Large intestine (tissue), 3 donors: ENCODE data around the gene INTS2. TPM values are rescaled to one million over a fixed set of nuclear protein-coding genes. Genes with fewer than 3 reads are reported as not detected.
A peak's percentile ranks its signal among the peaks of the same experiment; 100 is the strongest.
"Not testable (repeated sequence)": the region's sequence is repeated elsewhere in the genome, so short reads cannot be mapped to it uniquely, and the experiment has no call there.

Experiments used
- DNase-seq, 2 donors: peaks; one replicate each; pipeline versions ENCODE4 v3.0.0 to v3.0.0-alpha.2; 2013
- H3K27ac ChIP-seq: one replicate; pipeline ENCODE4 v1.5.1; 2013; ENCODE audit warnings: low read length
- H3K27me3 ChIP-seq: 2 replicates; pipeline ENCODE4 v1.6.1; 2013; ENCODE audit warnings: low read length; ENCODE audit not compliant: control insufficient read depth, insufficient read depth
- H3K36me3 ChIP-seq: 2 replicates; pipeline ENCODE4 v1.6.1; 2013; ENCODE audit warnings: low read length; ENCODE audit not compliant: control insufficient read depth, insufficient read depth
- H3K4me1 ChIP-seq: one replicate; pipeline ENCODE4 v1.6.1; 2013; ENCODE audit warnings: low read length; ENCODE audit not compliant: control insufficient read depth, insufficient read depth
- H3K4me3 ChIP-seq: one replicate; pipeline ENCODE4 v1.5.1; 2013; ENCODE audit warnings: low read length
- H3K9me3 ChIP-seq: one replicate; pipeline ENCODE4 v1.6.1; 2013; ENCODE audit warnings: mild to moderate bottlenecking, low read depth, low read length, moderate library complexity; ENCODE audit not compliant: control insufficient read depth
- WGBS: methylation state at CpG from one replicate; pipeline ENCODE4 v1.1.5; 2013; ENCODE audit warnings: low lambda C conversion rate; ENCODE audit not compliant: insufficient coverage; 5-methylcytosine and 5-hydroxymethylcytosine counted together
- polyA plus RNA-seq: library from polyadenylated mRNA; unstranded; fragments of 120-200 nt; gene quantifications from one replicate; pipeline ENCODE4 v1.2.1, GENCODE V29; 2013

Gene INTS2
- polyA plus RNA-seq, 1 donor, result 9.0 TPM

- H3K9me3 ChIP-seq, H3K4me1 ChIP-seq, DNase-seq, H3K27ac ChIP-seq, H3K4me3 ChIP-seq, H3K36me3 ChIP-seq, H3K27me3 ChIP-seq: not testable (repeated sequence)
- WGBS, result no CpG with 5 or more reads among the region's 1 CpG
Observed at GRCh38 chr17:61826866-61827265, 100.9 kb downstream of the INTS2 start.

GRCh38 chr17:61826198-61826597 lies 101.6 kb downstream of the INTS2 start:
- H3K27me3 ChIP-seq, H3K36me3 ChIP-seq, H3K27ac ChIP-seq, DNase-seq, H3K4me3 ChIP-seq, H3K4me1 ChIP-seq, H3K9me3 ChIP-seq: not testable (repeated sequence)
- 86% methylated on average over 2 of the region's 2 CpGs for WGBS

GRCh38 chr17:61825448-61826137 lies 102.2 kb downstream of the INTS2 start:
- no peak overlapping the region for H3K4me3 ChIP-seq
- 100% methylated on average over 2 of the region's 2 CpGs for WGBS
- H3K36me3 ChIP-seq, result peaks cover 2% of the 10 kb centered on the region
- no peaks in the 10 kb centered on the region for H3K27me3 ChIP-seq
- H3K4me1 ChIP-seq, result no peaks in the 10 kb centered on the region
- no peak overlapping the region for H3K27ac ChIP-seq
- no peak for DNase-seq
- H3K9me3 ChIP-seq, result no peaks in the 10 kb centered on the region

GRCh38 chr17:61822326-61823285 lies 105.2 kb downstream of the INTS2 start:
- Histone ChIP-seq H3K27me3 (no peaks in the 10 kb centered on the region), H3K4me3 (no peak overlapping the region), H3K4me1 (no peaks in the 10 kb centered on the region), H3K27ac (no peak overlapping the region), H3K36me3 (peaks cover 2% of the 10 kb centered on the region), H3K9me3 (no peaks in the 10 kb centered on the region)
- 56% methylated on average over 2 of the region's 6 CpGs for WGBS
- no peak for DNase-seq

GRCh38 chr17:61821655-61822054 lies 106.1 kb downstream of the INTS2 start:
- H3K27me3 ChIP-seq, result no peaks in the 10 kb centered on the region
- H3K9me3 ChIP-seq, result no peaks in the 10 kb centered on the region
- no peak for DNase-seq
- H3K36me3 ChIP-seq, result peaks cover 2% of the 10 kb centered on the region
- H3K27ac ChIP-seq, result no peak overlapping the region
- no peak overlapping the region for H3K4me3 ChIP-seq
- 86% methylated on average over 1 of the region's 4 CpGs for WGBS
- no peaks in the 10 kb centered on the region for H3K4me1 ChIP-seq

GRCh38 chr17:61819265-61819664 lies 108.5 kb downstream of the INTS2 start:
- H3K27me3 ChIP-seq, H3K4me3 ChIP-seq, DNase-seq, H3K9me3 ChIP-seq, H3K36me3 ChIP-seq, H3K27ac ChIP-seq, H3K4me1 ChIP-seq: not testable (repeated sequence)
- no CpG with 5 or more reads among the region's 3 CpGs for WGBS

- Histone ChIP-seq H3K4me3 (no peak overlapping the region), H3K36me3 (peaks cover 2% of the 10 kb centered on the region), H3K4me1 (no peaks in the 10 kb centered on the region), H3K9me3 (no peaks in the 10 kb centered on the region), H3K27me3 (no peaks in the 10 kb centered on the region), H3K27ac (no peak overlapping the region)
- DNase-seq, result no peak
Observed at GRCh38 chr17:61818225-61818624, 109.6 kb downstream of the INTS2 start.

- Histone ChIP-seq H3K27ac (no peak overlapping the region), H3K36me3 (peaks cover 2% of the 10 kb centered on the region), H3K4me3 (no peak overlapping the region), H3K9me3 (no peaks in the 10 kb centered on the region), H3K4me1 (no peaks in the 10 kb centered on the region), H3K27me3 (no peaks in the 10 kb centered on the region)
- DNase-seq, result no peak
- 100% methylated on average over 2 of the region's 3 CpGs for WGBS
Observed at GRCh38 chr17:61817452-61817851, 110.3 kb downstream of the INTS2 start.

- no peak for DNase-seq
- no peaks in the 10 kb centered on the region for H3K9me3 ChIP-seq
- no peak overlapping the region for H3K4me3 ChIP-seq
- H3K27ac ChIP-seq, result no peak overlapping the region
- WGBS, result 75% methylated on average over 4 of the region's 4 CpGs
- peaks cover 2% of the 10 kb centered on the region for H3K36me3 ChIP-seq
- H3K27me3 ChIP-seq, result no peaks in the 10 kb centered on the region
- H3K4me1 ChIP-seq, result no peaks in the 10 kb centered on the region
Observed at GRCh38 chr17:61816538-61816937, 111.2 kb downstream of the INTS2 start.

GRCh38 chr17:61815863-61816503 lies 111.8 kb downstream of the INTS2 start:
- Histone ChIP-seq H3K36me3 (peaks cover under 1% of the 10 kb centered on the region), H3K4me3 (no peak overlapping the region), H3K9me3 (no peaks in the 10 kb centered on the region), H3K27me3 (no peaks in the 10 kb centered on the region), H3K4me1 (no peaks in the 10 kb centered on the region), H3K27ac (no peak overlapping the region)
- peak; percentile 18 to 49 for DNase-seq
- WGBS, result 30% methylated on average over 3 of the region's 5 CpGs
